GM15510 (cell line): ENCODE data around the gene C2CD2.

Experiments
- POLR2A ChIP-seq: IDR thresholded peaks from 3 replicates; pipeline ENCODE4 v1.6.1; 2011; ENCODE audit warnings: borderline replicate concordance; ENCODE audit not compliant: insufficient read length; ENCODE audit errors: extremely low read depth

Gene C2CD2

GRCh38 chr21:41979751-41980369 lies 26.0 kb upstream of the C2CD2 start:
- no peak for TF ChIP-seq POLR2A

GRCh38 chr21:41979335-41979734 lies 25.5 kb upstream of the C2CD2 start:
- TF ChIP-seq POLR2A: no peak

GRCh38 chr21:41977034-41977950 lies 23.5 kb upstream of the C2CD2 start:
- no peak for TF ChIP-seq POLR2A

GRCh38 chr21:41976611-41977010 lies 22.8 kb upstream of the C2CD2 start:
- no peak for TF ChIP-seq POLR2A

- TF ChIP-seq POLR2A: no peak
Measured at GRCh38 chr21:41975391-41976272, 21.8 kb upstream of the C2CD2 start.

- no peak for TF ChIP-seq POLR2A
Measured at GRCh38 chr21:41974752-41975053, 20.9 kb upstream of the C2CD2 start.

GRCh38 chr21:41973861-41974751 lies 20.3 kb upstream of the C2CD2 start:
- no peak for TF ChIP-seq POLR2A

- no peak for TF ChIP-seq POLR2A
Measured at GRCh38 chr21:41973427-41973831, 19.6 kb upstream of the C2CD2 start.

GRCh38 chr21:41972511-41973205 lies 18.8 kb upstream of the C2CD2 start:
- TF ChIP-seq POLR2A: no peak

- no peak for TF ChIP-seq POLR2A
Measured at GRCh38 chr21:41971891-41972290, 18.1 kb upstream of the C2CD2 start.

- no peak for TF ChIP-seq POLR2A
Measured at GRCh38 chr21:41970751-41971653, 17.2 kb upstream of the C2CD2 start.

- no peak for TF ChIP-seq POLR2A
Measured at GRCh38 chr21:41970106-41970391, 16.2 kb upstream of the C2CD2 start.

- TF ChIP-seq POLR2A: no peak
Measured at GRCh38 chr21:41967708-41968107, 13.9 kb upstream of the C2CD2 start.
